NCI-H774 (cell line): Measurements from ENCODE around the gene SAMD1.

Experiments used
- DNase-seq: peaks from one replicate; lab custom pipeline; 2025; lab: John Stamatoyannopoulos, UW

Gene SAMD1

GRCh38 chr19:14090509-14091080, at the start of gene SAMD1:
Gene SAMD1 (minus strand): TSS chr19:14090751.
- DNase-seq, result peak; percentile 79

GRCh38 chr19:14139944-14140343, 49.4 kb upstream of the SAMD1 start:
- no peak for DNase-seq

GRCh38 chr19:14138576-14139265, 48.2 kb upstream of the SAMD1 start:
- no peak for DNase-seq

GRCh38 chr19:14136509-14137281, 46.1 kb upstream of the SAMD1 start, which contains the start of gene ASF1B:
Gene ASF1B (minus strand): TSS chr19:14136589. CDS start chr19:14136456, 133 bp downstream.
- peak; percentile 99 for DNase-seq

GRCh38 chr19:14135985-14136508, 45.5 kb upstream of the SAMD1 start:
- DNase-seq, result no peak

- no peak for DNase-seq
Measured at GRCh38 chr19:14135355-14135754, 44.8 kb upstream of the SAMD1 start.

GRCh38 chr19:14127929-14128509, 37.5 kb upstream of the SAMD1 start:
- no peak for DNase-seq

GRCh38 chr19:14127176-14127575, 36.6 kb upstream of the SAMD1 start:
- no peak for DNase-seq

- no peak for DNase-seq
Measured at GRCh38 chr19:14122924-14123323, 32.4 kb upstream of the SAMD1 start.

GRCh38 chr19:14120497-14120780, 29.9 kb upstream of the SAMD1 start:
- DNase-seq, result no peak

- DNase-seq, result no peak
Measured at GRCh38 chr19:14119644-14120496, 29.3 kb upstream of the SAMD1 start.

GRCh38 chr19:14119146-14119545, 28.6 kb upstream of the SAMD1 start:
- no peak for DNase-seq

GRCh38 chr19:14118165-14119051, 27.9 kb upstream of the SAMD1 start:
- peak; percentile 91 for DNase-seq

GRCh38 chr19:14117668-14118164, 27.2 kb upstream of the SAMD1 start, which contains the start of gene PRKACA:
Gene PRKACA (minus strand): TSS chr19:14117762. CDS start chr19:14117547, 215 bp downstream.
- DNase-seq, result peak; percentile 98

GRCh38 chr19:14116918-14117578, 26.5 kb upstream of the SAMD1 start:
- DNase-seq, result no peak

- DNase-seq, result no peak
Measured at GRCh38 chr19:14116525-14116917, 26.0 kb upstream of the SAMD1 start.

GRCh38 chr19:14115756-14116155, 25.2 kb upstream of the SAMD1 start:
- no peak for DNase-seq

GRCh38 chr19:14114854-14115253, 24.3 kb upstream of the SAMD1 start:
- DNase-seq, result no peak

GRCh38 chr19:14114439-14114838, 23.9 kb upstream of the SAMD1 start:
- DNase-seq, result no peak
